ENCODE results near the gene IL10RB. TPM values are rescaled to one million over a fixed set of nuclear protein-coding genes. Genes with fewer than 3 reads are reported as not detected.
"Not testable (repeated sequence)": the region's sequence is repeated elsewhere in the genome, so short reads cannot be mapped to it uniquely, and the experiment has no call there.

IL10RB gene
- 36.7 and 37.9 TPM in 2 replicates for total RNA-seq

- Mint-ChIP-seq H3K27ac (peak within 1 kb of the TSS; percentile 95), H3K36me3 (ENCODE audit: low read depth) (peaks cover 55% of the 10 kb centered on the region), H3K9me3 (no peaks in the 10 kb centered on the region), H3K27me3 (no peaks in the 10 kb centered on the region), H3K4me3 (peak within 1 kb of the TSS; percentile 92), H3K4me1 (peaks cover 66% of the 10 kb centered on the region)
- peak; percentile 71 for DNase-seq
- ATAC-seq (ENCODE audit: low read depth) = peak; percentile 74
- POLR2A ChIA-PET = interaction anchor here (0.8 to 5.6 kb wide), 34 partner anchors 9 to 277 kb away, joined by 3 to 51 read pairs (median 6); partner anchors contain the start of genes IFNAR1, IFNAR2, SON and TMEM50B
- CTCF ChIA-PET = interaction anchor here (0.8 to 3.0 kb wide), 7 partner anchors 9 to 179 kb away, joined by 3 to 21 read pairs (median 6); partner anchors contain the start of gene IFNAR1
- intact Hi-C loops (cut with micrococcal nuclease) = loop anchor here (1.0 to 5.0 kb wide), 6 partner anchors 28 to 376 kb away; partner anchors contain the start of genes CRYZL1, IFNAR1, IFNAR2 and ITSN1
- TF ChIP-seq CTCF (IDR thresholded peaks at IDR 0.05) = no peak
These were observed at the start of gene IL10RB for GRCh38 chr21:33266050-33266788. IL10RB (plus strand) TSS chr21:33266367; CDS start chr21:33266466, 99 bp downstream.

GRCh38 chr21:33217138-33217520, 49.0 kb upstream of the IL10RB start:
- peaks cover 64% of the 10 kb centered on the region for H3K4me1 Mint-ChIP-seq
- ChIA-PET POLR2A (interaction anchor here (0.6 to 1.0 kb wide), 4 partner anchors 40 to 446 kb away, joined by 3 to 8 read pairs (median 5); partner anchors contain the start of gene PAXBP1), CTCF (interaction anchor here (0.7 kb wide), 1 partner anchor 13 kb away, joined by 6 read pairs; no protein-coding TSS in a partner anchor)
- no peaks in the 10 kb centered on the region for H3K27me3 Mint-ChIP-seq
- no peaks in the 10 kb centered on the region for H3K36me3 Mint-ChIP-seq (ENCODE audit: low read depth)
- TF ChIP-seq CTCF (IDR thresholded peaks at IDR 0.05) = no peak
- H3K27ac Mint-ChIP-seq = peak overlapping the region; percentile 84
- H3K9me3 Mint-ChIP-seq = peaks cover 2% of the 10 kb centered on the region
- ATAC-seq (ENCODE audit: low read depth) (no peak), DNase-seq (no peak)
- no peak overlapping the region for H3K4me3 Mint-ChIP-seq
- intact Hi-C loops (cut with micrococcal nuclease) = no loop called here

GRCh38 chr21:33219300-33219699, 46.9 kb upstream of the IL10RB start:
- DNase-seq (no peak), ATAC-seq (ENCODE audit: low read depth) (no peak)
- H3K27ac Mint-ChIP-seq = no peak overlapping the region
- no peaks in the 10 kb centered on the region for H3K27me3 Mint-ChIP-seq
- CTCF ChIA-PET = interaction anchor here (1.0 kb wide), 1 partner anchor 22 kb away, joined by 3 read pairs; no protein-coding TSS in a partner anchor
- no peak overlapping the region for H3K4me3 Mint-ChIP-seq
- POLR2A ChIA-PET = interaction anchor here (0.7 to 1.1 kb wide), 3 partner anchors 10 to 49 kb away, joined by 3 read pairs; partner anchors contain the start of gene IFNAR2
- H3K4me1 Mint-ChIP-seq = peaks cover 44% of the 10 kb centered on the region
- no peak for TF ChIP-seq CTCF (IDR thresholded peaks at IDR 0.05)
- intact Hi-C loops (cut with micrococcal nuclease) = no loop called here
- no peaks in the 10 kb centered on the region for H3K36me3 Mint-ChIP-seq (ENCODE audit: low read depth)
- H3K9me3 Mint-ChIP-seq = no peaks in the 10 kb centered on the region

- POLR2A ChIA-PET = interaction anchor here (0.6 to 1.0 kb wide), 2 partner anchors 10 to 296 kb away, joined by 3 read pairs; partner anchors contain the start of gene IFNAR2
- no peak for DNase-seq
- no peaks in the 10 kb centered on the region for H3K36me3 Mint-ChIP-seq (ENCODE audit: low read depth)
- CTCF ChIA-PET = interaction anchor here (1.0 kb wide), 1 partner anchor 23 kb away, joined by 3 read pairs; no protein-coding TSS in a partner anchor
- no peak overlapping the region for H3K27ac Mint-ChIP-seq
- intact Hi-C loops (cut with micrococcal nuclease) = no loop called here
- no peaks in the 10 kb centered on the region for H3K9me3 Mint-ChIP-seq
- no peak for TF ChIP-seq CTCF (IDR thresholded peaks at IDR 0.05)
- no peak for ATAC-seq (ENCODE audit: low read depth)
- H3K4me1 Mint-ChIP-seq = peaks cover 40% of the 10 kb centered on the region
- H3K27me3 Mint-ChIP-seq = no peaks in the 10 kb centered on the region
- no peak overlapping the region for H3K4me3 Mint-ChIP-seq
These were observed 46.2 kb upstream of the IL10RB start for GRCh38 chr21:33219954-33220353.

GRCh38 chr21:33225376-33225775, 40.8 kb upstream of the IL10RB start:
- ATAC-seq (ENCODE audit: low read depth) = not testable (repeated sequence)

More at GRCh38 chr21:33225376-33225775, 40.8 kb upstream of the IL10RB start:
- H3K27me3 Mint-ChIP-seq; intact Hi-C loops (cut with micrococcal nuclease); DNase-seq; H3K27ac Mint-ChIP-seq; H3K4me3 Mint-ChIP-seq; H3K4me1 Mint-ChIP-seq; H3K9me3 Mint-ChIP-seq; H3K36me3 Mint-ChIP-seq (ENCODE audit: low read depth); POLR2A ChIA-PET; CTCF ChIA-PET: not testable (repeated sequence)
